Measurements from ENCODE around the gene SPACA7.

DNA sequence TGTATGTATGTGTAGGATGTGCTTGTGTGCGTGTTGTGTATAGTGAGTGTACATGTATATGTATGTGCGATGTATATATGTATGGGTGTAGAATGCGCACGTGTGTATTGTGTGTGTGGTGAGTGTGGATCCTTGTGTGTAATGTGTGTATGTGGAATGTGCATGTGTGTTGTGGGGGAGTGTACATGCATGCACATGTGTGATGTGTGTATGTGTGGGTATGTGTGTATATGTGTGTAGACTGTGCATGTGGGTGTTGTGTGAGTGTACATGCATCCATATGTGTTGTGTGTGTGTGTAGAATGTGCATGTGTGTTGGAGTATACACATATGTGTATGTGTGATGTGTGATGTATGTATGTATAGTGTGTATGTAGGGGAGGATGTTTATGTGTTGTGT, 18.0 kb upstream of the SPACA7 start:
- TF ChIP-seq, protein P1, sequence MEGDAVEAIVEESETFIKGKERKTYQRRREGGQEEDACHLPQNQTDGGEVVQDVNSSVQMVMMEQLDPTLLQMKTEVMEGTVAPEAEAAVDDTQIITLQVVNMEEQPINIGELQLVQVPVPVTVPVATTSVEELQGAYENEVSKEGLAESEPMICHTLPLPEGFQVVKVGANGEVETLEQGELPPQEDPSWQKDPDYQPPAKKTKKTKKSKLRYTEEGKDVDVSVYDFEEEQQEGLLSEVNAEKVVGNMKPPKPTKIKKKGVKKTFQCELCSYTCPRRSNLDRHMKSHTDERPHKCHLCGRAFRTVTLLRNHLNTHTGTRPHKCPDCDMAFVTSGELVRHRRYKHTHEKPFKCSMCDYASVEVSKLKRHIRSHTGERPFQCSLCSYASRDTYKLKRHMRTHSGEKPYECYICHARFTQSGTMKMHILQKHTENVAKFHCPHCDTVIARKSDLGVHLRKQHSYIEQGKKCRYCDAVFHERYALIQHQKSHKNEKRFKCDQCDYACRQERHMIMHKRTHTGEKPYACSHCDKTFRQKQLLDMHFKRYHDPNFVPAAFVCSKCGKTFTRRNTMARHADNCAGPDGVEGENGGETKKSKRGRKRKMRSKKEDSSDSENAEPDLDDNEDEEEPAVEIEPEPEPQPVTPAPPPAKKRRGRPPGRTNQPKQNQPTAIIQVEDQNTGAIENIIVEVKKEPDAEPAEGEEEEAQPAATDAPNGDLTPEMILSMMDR (IDR thresholded peaks at IDR 0.05 in 2 of 3, conservative IDR thresholded peaks at IDR 0.05 in 1 of 3; ENCODE audit: borderline replicate concordance in 1 of 3, insufficient read depth in 1 of 3, low read depth in 2 of 3, low read length in 2 of 3), result no peak
- no peak for TF ChIP-seq JUND (IDR thresholded peaks at IDR 0.05)
- TF ChIP-seq, protein P2, sequence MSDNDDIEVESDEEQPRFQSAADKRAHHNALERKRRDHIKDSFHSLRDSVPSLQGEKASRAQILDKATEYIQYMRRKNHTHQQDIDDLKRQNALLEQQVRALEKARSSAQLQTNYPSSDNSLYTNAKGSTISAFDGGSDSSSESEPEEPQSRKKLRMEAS (IDR thresholded peaks at IDR 0.05), result no peak
- TF ChIP-seq TCF7L2 (IDR thresholded peaks at IDR 0.05; ENCODE audit: borderline replicate concordance, extremely low read depth, insufficient read depth, insufficient read length), result no peak

Data from HCT116 (cell line).